Measurements from ENCODE around the gene MSH5. TPM values are rescaled to one million over a fixed set of nuclear protein-coding genes. Genes with fewer than 3 reads are reported as not detected.

The MSH5 gene
- total RNA-seq, 1 experiment from 2014 or later, result 38.1 TPM

- TF ChIP-seq SIN3A (IDR thresholded peaks at IDR 0.05; ENCODE audit: borderline replicate concordance, insufficient read depth, low read depth, low read length) (no peak), REST (IDR thresholded peaks at IDR 0.05; ENCODE audit: insufficient read depth in 1 of 2, low read depth in 2 of 2, low read length in 1 of 2) (no peak), TCF7L2 (IDR thresholded peaks at IDR 0.05; ENCODE audit: low read depth, low read length) (no peak), POLR2AphosphoS5 (IDR thresholded peaks at IDR 0.05; ENCODE audit: low read depth, low read length) (no peak)
- TF ChIP-seq, protein P1, sequence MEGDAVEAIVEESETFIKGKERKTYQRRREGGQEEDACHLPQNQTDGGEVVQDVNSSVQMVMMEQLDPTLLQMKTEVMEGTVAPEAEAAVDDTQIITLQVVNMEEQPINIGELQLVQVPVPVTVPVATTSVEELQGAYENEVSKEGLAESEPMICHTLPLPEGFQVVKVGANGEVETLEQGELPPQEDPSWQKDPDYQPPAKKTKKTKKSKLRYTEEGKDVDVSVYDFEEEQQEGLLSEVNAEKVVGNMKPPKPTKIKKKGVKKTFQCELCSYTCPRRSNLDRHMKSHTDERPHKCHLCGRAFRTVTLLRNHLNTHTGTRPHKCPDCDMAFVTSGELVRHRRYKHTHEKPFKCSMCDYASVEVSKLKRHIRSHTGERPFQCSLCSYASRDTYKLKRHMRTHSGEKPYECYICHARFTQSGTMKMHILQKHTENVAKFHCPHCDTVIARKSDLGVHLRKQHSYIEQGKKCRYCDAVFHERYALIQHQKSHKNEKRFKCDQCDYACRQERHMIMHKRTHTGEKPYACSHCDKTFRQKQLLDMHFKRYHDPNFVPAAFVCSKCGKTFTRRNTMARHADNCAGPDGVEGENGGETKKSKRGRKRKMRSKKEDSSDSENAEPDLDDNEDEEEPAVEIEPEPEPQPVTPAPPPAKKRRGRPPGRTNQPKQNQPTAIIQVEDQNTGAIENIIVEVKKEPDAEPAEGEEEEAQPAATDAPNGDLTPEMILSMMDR (IDR thresholded peaks at IDR 0.05), result peak; percentile 94
- in situ Hi-C loops (cut with HindIII; ENCODE audit: low pct_unique_long_range_greater_than_20kb, low sequenced_read_pairs) (no loop called here), intact Hi-C loops (cut with micrococcal nuclease; ENCODE audit: unreplicated experiment) (loop anchor here (5.0 to 10.0 kb wide), 2 partner anchors 55 to 88 kb away; partner anchors contain the start of genes HSPA1B and LY6G5C)
- Histone ChIP-seq H3K4me1 (ENCODE audit: control insufficient read depth, insufficient read depth, low read length) (no peaks in the 10 kb centered on the region), H3K9me3 (ENCODE audit: control insufficient read depth, insufficient read depth, low read depth, low read length) (no peaks in the 10 kb centered on the region), H3K36me3 (ENCODE audit: control insufficient read depth, insufficient read depth, low read length) (no peaks in the 10 kb centered on the region), H3K27ac (ENCODE audit: low read length) (no peak overlapping the region), H3K27me3 (ENCODE audit: control insufficient read depth, insufficient read depth, low read length) (no peaks in the 10 kb centered on the region), H3K4me3 (ENCODE audit: low read depth in 2 of 2, low read length in 2 of 2) (no peak overlapping the region)
- BruUV-seq (replicated peaks), result no TSS peak
- CTCF ChIA-PET, result interaction anchor here (0.6 to 1.4 kb wide), 7 partner anchors 31 to 223 kb away, joined by 3 to 7 read pairs (median 3); partner anchors contain the start of gene ATP6V1G2
- DNase-seq (ENCODE audit: low read depth, low spot score) (no peak), ATAC-seq (peak; percentile 82)
- POLR2A ChIA-PET, result interaction anchor here (0.9 kb wide), 1 partner anchor 283 kb away, joined by 5 read pairs; no protein-coding TSS in a partner anchor
Observed at GRCh38 chr6:31769684-31770371, 30.0 kb downstream of the MSH5 start.

- ATAC-seq, result no peak
- TF ChIP-seq REST (IDR thresholded peaks at IDR 0.05; ENCODE audit: insufficient read depth in 1 of 2, low read depth in 2 of 2, low read length in 1 of 2) (no peak), TCF7L2 (IDR thresholded peaks at IDR 0.05; ENCODE audit: low read depth, low read length) (no peak), POLR2AphosphoS5 (IDR thresholded peaks at IDR 0.05; ENCODE audit: low read depth, low read length) (no peak), SIN3A (IDR thresholded peaks at IDR 0.05; ENCODE audit: borderline replicate concordance, insufficient read depth, low read depth, low read length) (no peak)
- TF ChIP-seq, protein P1 (IDR thresholded peaks at IDR 0.05), result no peak
- intact Hi-C loops (cut with micrococcal nuclease; ENCODE audit: unreplicated experiment) (loop anchor here (5.0 to 10.0 kb wide), 2 partner anchors 54 to 89 kb away; partner anchors contain the start of genes HSPA1B and LY6G5C), in situ Hi-C loops (cut with HindIII; ENCODE audit: low pct_unique_long_range_greater_than_20kb, low sequenced_read_pairs) (no loop called here)
- Histone ChIP-seq H3K4me3 (ENCODE audit: low read depth in 2 of 2, low read length in 2 of 2) (no peak overlapping the region), H3K4me1 (ENCODE audit: control insufficient read depth, insufficient read depth, low read length) (peaks cover 9% of the 10 kb centered on the region), H3K27me3 (ENCODE audit: control insufficient read depth, insufficient read depth, low read length) (no peaks in the 10 kb centered on the region), H3K36me3 (ENCODE audit: control insufficient read depth, insufficient read depth, low read length) (no peaks in the 10 kb centered on the region), H3K27ac (ENCODE audit: low read length) (no peak overlapping the region), H3K9me3 (ENCODE audit: control insufficient read depth, insufficient read depth, low read depth, low read length) (no peaks in the 10 kb centered on the region)
- POLR2A ChIA-PET, result no interaction called here
- CTCF ChIA-PET, result no interaction called here
- BruUV-seq (replicated peaks), result no TSS peak
- no peak for DNase-seq (ENCODE audit: low read depth, low spot score)
Observed at GRCh38 chr6:31770860-31771259, 31.1 kb downstream of the MSH5 start.

Data from Panc1 (cell line).